ENCODE results near the gene TREML4.
"Not testable (repeated sequence)": the region's sequence is repeated elsewhere in the genome, so short reads cannot be mapped to it uniquely, and the experiment has no call there.

The TREML4 gene, protein sequence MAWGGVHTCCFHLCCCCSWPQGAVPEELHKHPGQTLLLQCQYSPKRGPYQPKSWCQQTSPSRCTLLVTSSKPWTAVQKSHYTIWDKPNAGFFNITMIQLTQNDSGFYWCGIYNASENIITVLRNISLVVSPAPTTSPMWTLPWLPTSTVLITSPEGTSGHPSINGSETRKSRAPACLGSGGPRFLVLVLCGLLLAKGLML

DNA sequence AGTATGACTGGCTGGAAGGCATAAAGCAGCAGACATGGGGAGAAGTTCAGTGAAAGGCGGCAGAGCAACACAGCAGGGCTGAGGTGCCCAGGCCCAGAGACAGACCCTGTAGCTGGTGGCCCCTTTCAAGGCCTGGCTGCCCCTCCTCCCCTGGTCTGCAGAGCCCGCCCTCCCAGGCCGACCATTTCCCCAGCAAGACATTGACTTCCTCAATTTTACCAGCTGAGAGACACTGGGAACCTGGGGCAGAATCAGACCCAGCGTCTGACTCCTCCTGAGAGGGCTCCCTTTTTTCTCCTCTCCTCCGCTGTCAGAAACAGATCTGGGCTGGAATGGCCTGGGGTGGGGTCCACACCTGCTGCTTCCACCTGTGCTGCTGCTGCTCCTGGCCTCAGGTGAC is at the start of gene TREML4:
TSS of gene TREML4 (plus strand) at position 254 of the 400 bp plus-strand sequence. CDS start at position 333, 79 bp downstream.
- in situ Hi-C loops (cut with HindIII; ENCODE audit: low pct_unique_long_range_greater_than_20kb, low sequenced_read_pairs): no loop called here
- no peak for DNase-seq (ENCODE audit: low read depth in 1 of 2, low spot score in 1 of 2)
- TF ChIP-seq JUND (IDR thresholded peaks at IDR 0.05; ENCODE audit: low read depth): no peak

DNA sequence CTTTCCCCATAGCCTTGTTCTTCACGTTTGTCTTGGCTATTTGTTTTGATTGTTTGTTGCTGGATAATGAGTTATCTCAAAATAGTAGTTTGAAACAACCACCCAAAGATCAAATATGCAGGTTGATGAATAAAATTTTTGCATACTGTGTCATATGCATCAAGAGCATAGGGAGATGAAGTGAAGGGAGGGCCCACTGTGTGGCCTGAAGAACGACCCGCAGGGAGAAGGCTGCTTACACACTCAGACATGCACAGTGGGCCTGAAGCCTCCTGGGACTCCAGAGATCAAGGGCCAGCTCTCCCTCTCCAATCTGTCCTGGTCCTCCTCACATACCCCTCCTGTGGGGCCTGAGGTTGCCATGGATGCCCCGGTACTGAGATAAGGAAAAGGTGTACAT is 49.0 kb upstream of the TREML4 start:
- in situ Hi-C loops (cut with HindIII; ENCODE audit: low pct_unique_long_range_greater_than_20kb, low sequenced_read_pairs): no loop called here
- DNase-seq (ENCODE audit: low read depth in 1 of 2, low spot score in 1 of 2): no peak
- no peak for TF ChIP-seq JUND (IDR thresholded peaks at IDR 0.05; ENCODE audit: low read depth)

DNA sequence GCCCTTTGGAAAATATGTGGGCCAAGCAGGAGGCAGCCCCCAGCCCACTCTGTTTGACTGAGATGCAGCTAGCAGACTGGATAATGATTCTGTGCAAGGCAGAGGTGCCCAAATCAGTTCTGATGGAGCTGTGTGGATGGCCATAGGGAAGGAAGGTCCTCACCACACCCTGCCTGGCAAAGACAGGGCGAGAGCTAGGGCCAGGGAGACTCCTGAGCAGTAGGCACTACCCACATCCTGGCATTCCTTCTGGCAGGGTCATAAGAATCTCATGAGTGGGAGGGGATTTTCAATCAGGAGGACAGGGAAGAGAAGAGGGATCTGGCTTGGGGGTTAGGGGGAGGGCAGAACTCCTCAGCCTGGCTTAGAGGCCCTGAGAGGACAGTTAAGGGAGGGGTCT is 46.6 kb upstream of the TREML4 start:
- no peak for DNase-seq (ENCODE audit: low read depth in 1 of 2, low spot score in 1 of 2)
- in situ Hi-C loops (cut with HindIII; ENCODE audit: low pct_unique_long_range_greater_than_20kb, low sequenced_read_pairs): no loop called here
- TF ChIP-seq JUND (IDR thresholded peaks at IDR 0.05; ENCODE audit: low read depth): no peak

DNA sequence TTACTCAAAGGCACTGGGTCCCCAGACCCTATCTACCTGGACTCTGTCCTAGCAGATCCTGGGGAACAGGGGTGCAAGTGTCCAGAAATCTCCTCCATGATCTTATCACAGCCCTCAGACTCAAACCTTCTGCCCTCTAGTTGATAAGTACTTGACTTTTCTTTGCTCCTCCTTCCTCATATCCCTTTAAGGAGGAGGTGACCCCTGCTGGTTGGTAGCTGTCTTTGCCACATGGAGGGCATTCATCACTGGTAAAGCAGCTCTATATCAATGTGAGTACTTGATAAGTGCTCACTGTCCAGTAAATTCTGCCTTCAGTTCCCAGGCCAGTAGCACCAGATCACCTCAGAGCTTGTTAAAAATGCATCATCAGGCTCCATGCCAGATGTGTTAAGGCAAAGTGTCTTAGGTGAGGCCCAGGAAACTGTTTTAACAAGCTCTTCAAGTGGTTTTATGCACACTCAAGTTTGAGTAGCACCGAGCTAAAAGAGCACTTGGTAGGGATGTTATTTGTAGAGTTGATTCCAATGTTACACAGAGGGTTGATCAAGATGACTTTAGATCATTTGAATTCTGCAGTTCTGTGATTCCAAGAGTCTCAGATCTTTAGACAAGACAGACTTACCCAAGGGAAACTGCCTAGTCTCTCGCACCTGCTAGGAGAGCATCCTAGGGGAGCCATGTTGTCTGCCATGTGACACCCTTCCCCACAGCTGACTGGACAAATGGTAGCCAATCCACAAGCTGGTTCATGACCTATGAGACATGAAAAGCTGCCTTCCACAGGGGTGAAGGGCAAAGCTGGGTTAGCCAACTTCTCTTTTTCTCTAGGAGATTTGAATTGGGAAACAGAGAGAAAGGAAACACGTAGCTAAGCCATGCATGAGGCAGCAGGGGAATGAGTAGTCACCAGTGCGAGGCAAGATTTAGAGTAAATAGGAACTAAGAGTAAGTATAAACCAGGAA is 45.8 kb upstream of the TREML4 start:
- DNase-seq (ENCODE audit: low read depth in 1 of 2, low spot score in 1 of 2): peak; percentile 15 to 63
- no peak for TF ChIP-seq JUND (IDR thresholded peaks at IDR 0.05; ENCODE audit: low read depth)
- in situ Hi-C loops (cut with HindIII; ENCODE audit: low pct_unique_long_range_greater_than_20kb, low sequenced_read_pairs): no loop called here

DNA sequence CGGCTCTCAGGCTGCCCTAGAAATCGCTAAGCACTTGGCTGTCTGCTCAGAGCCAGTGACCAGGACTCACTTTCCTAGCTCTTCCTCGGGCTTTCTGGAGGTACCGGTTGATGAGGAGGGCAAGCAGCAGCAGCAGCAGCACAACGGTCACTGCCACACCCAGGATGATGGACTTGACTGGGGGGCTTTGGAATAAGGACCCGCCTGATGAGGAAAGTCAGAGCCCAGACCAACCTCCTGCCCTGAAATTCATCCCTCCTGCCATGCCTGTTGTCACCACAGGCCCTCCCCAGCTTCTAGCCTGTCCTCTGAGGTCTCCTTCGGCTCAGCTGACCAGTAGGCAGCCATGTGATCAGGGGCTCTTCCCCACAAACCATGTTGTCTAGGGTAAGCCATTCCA is 43.4 kb upstream of the TREML4 start:
- TF ChIP-seq JUND (IDR thresholded peaks at IDR 0.05; ENCODE audit: low read depth): no peak
- in situ Hi-C loops (cut with HindIII; ENCODE audit: low pct_unique_long_range_greater_than_20kb, low sequenced_read_pairs): no loop called here
- no peak for DNase-seq (ENCODE audit: low read depth in 1 of 2, low spot score in 1 of 2)

DNA sequence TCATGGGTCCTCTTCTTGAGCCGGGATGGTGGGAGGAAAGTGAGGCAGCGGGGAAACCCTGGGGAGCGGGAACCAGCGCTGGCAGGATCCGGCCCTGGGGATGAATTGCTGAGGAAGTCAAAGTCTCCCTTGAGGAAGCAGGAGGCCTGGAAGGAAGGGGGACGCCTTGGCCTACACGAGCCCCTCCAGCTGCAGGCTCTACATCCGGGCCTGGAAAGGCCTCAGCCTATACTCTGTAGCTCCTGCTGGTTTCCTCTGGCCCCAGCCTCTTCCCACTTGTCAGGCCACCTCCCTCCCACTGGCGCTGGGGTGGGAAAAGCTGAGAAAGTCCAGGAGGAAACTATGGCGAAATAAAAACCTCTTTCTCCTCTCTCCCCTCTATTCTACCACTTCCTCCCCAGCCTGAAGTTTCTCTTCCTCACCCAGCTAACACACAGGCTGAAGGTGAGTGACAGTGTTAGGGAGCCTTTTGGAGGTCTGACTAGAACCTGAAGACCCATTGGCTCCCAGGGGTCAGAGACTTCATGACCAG is 42.1 kb upstream of the TREML4 start:
- DNase-seq (ENCODE audit: low read depth in 1 of 2, low spot score in 1 of 2): no peak
- TF ChIP-seq JUND (IDR thresholded peaks at IDR 0.05; ENCODE audit: low read depth): no peak
- in situ Hi-C loops (cut with HindIII; ENCODE audit: low pct_unique_long_range_greater_than_20kb, low sequenced_read_pairs): no loop called here

DNA sequence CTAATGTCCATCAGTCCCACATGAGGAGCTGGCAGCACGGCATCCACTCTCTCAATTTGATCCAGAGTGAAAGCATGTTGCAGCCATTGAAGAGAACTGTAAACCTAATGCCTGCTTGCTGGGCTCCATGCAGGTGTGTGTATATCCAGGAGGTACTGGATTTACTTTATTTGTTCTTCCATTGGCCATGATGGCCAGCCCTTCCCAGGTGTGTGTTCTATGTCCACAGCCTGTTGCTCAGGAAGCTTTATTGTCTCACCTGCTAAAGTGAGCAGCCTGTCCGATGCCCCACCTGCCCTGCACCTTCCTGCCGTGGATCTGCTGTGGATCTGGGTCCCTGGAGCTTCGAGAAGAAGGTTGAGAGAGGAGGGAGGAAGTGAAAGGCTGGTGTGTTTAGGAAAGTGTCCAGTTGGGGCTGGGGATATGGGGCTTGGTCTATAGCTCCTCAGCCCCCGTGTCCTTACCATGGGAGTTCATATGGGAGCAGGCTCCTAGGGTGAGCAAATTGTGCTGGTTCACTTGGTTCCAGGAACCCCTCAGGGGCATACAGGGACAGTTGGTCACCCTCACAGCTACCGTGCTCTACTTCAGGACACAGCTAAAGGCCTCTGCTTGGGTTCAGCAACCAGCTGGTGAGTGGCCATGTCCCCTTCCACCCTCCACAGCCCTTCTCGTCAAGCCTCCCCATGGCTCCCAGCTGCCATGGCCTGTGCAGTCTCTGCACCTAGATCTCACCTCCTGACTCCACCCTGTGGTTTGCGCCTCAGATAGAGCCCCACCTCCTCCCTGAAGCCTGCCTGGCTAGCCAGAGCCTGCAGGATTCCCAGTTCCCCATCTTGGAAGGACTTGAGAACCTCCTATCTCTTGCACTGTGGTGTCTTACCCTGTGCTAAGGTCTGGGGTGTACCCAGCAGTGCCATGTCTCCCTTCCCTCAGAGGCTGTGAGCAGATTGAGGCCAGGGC is 39.9 kb upstream of the TREML4 start:
- in situ Hi-C loops (cut with HindIII; ENCODE audit: low pct_unique_long_range_greater_than_20kb, low sequenced_read_pairs): no loop called here
- no peak for TF ChIP-seq JUND (IDR thresholded peaks at IDR 0.05; ENCODE audit: low read depth)
- no peak for DNase-seq (ENCODE audit: low read depth in 1 of 2, low spot score in 1 of 2)

DNA sequence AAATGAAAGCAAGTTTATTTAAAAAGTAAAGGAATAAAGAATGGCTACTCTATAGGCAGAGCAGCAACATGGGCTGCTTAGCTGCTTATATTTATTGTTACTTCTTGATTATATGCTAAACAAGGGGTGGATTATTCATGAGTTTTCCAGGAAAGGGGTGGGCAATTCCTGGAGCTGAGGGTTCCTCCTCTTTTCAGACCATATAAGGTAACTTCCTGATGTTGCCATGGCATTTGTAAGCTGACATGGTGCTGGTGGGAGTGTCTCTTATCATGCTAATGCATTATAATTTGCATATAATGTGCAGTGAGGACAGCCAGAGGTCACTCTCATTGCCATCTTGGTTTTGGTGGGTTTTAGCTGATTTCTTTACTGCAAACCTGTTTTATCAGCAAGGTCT is 39.1 kb upstream of the TREML4 start:
- in situ Hi-C loops (cut with HindIII; ENCODE audit: low pct_unique_long_range_greater_than_20kb, low sequenced_read_pairs): not testable (repeated sequence)

DNA sequence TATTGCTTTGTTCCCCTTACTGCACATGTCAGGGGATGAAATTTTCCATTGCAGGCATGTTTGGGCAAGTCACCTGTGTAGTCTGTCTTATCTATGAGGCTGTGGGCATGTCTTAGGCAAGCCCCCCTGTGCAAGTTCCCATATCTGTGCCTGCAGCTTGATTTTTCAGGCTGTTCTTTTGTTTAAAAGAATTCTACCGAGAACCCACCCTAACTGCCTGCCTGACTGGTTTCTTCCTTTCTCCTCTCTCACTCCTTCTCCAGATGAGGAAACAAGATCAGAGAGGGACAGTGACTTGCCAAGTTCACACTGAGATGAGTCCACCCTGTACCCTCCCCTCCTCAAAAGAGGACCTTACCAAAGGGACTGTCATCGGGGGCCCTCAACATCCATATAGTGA is 38.2 kb upstream of the TREML4 start:
- no peak for DNase-seq (ENCODE audit: low read depth in 1 of 2, low spot score in 1 of 2)
- in situ Hi-C loops (cut with HindIII; ENCODE audit: low pct_unique_long_range_greater_than_20kb, low sequenced_read_pairs): no loop called here
- no peak for TF ChIP-seq JUND (IDR thresholded peaks at IDR 0.05; ENCODE audit: low read depth)

More for the DNA sequence above, 39.1 kb upstream of the TREML4 start:
- not testable (repeated sequence) for DNase-seq (ENCODE audit: low read depth in 1 of 2, low spot score in 1 of 2)

DNA sequence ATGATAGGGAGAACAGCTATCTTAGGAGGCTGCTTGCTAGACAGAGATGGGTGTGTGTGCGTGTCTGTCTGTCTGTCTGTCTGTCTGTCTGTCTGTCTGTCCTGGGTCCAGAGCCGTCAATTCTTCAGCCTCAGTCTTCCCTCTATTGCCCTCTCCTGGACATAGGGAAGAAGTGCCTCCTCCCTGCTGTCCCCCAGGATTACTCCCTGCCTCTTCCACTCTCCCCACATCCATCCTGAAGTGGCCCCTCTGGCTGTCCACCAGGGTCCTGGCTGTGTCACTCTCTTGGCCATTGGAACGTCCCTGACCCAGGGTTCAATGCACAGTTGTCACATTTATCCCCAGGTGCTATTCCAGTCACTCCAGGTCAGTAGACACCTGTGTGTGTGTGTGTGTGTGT is 37.4 kb upstream of the TREML4 start:
- in situ Hi-C loops (cut with HindIII; ENCODE audit: low pct_unique_long_range_greater_than_20kb, low sequenced_read_pairs): no loop called here
- TF ChIP-seq JUND (IDR thresholded peaks at IDR 0.05; ENCODE audit: low read depth): no peak
- no peak for DNase-seq (ENCODE audit: low read depth in 1 of 2, low spot score in 1 of 2)

DNA sequence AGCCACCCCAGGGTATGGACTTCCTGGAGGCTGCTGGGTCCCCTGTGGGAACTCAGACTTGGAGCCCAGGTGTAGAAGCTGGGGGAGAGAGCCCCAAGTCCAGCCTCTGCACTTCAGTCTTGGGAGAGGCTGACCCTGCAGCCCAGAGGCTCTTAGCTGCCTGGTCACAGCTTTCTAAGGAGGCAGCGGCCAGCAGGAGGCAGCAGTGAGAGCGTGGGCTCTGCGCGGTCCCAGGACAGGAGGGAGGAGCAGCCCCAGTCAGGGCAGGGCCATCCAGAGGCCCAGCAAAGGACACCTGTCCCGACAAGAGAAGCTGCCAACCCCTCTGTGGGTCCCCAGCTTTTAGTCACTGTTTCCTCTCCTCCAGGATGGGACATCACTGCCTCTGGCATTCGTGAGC is 36.6 kb upstream of the TREML4 start:
- in situ Hi-C loops (cut with HindIII; ENCODE audit: low pct_unique_long_range_greater_than_20kb, low sequenced_read_pairs): no loop called here
- TF ChIP-seq JUND (IDR thresholded peaks at IDR 0.05; ENCODE audit: low read depth): no peak
- no peak for DNase-seq (ENCODE audit: low read depth in 1 of 2, low spot score in 1 of 2)

DNA sequence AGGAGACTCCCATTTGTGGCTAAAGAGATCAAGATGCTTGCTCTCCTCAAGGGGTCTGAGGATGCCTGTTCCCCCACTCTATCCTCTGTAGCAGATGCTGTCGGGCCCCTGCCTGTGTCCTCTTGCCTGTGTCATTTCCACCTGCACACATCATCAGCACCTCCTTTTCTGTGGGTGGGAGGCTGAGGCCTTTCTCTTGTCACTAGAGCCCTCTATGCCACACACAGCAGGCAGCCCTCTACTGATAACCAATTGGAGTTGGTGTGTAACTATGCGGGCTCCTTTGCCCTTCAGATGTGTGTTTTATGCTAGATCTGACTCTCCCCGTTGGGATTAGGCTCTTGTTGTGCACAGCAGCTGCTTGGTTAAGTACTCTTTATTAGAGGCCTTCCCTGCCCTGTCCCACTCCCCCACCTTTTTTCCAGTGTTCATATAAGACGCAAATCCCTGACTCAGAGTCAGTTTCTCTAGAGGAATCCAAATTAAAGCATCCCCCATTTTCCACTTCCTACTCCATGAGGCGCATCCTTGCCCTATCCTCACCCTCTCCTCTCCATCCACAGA is 34.9 kb upstream of the TREML4 start:
- in situ Hi-C loops (cut with HindIII; ENCODE audit: low pct_unique_long_range_greater_than_20kb, low sequenced_read_pairs): no loop called here
- no peak for TF ChIP-seq JUND (IDR thresholded peaks at IDR 0.05; ENCODE audit: low read depth)
- DNase-seq (ENCODE audit: low read depth in 1 of 2, low spot score in 1 of 2): no peak
